GM19328 (cell line): ENCODE measurements around the gene ACSL5.
"Not testable (repeated sequence)": the region's sequence is repeated elsewhere in the genome, so short reads cannot be mapped to it uniquely, and the experiment has no call there.

Experiments used
- ATAC-seq: cut with Tn5 transposase; IDR thresholded peaks from one replicate; pipeline ENCODE4 v1.9.1; 2021; ENCODE audit warnings: mild to moderate bottlenecking, moderate library complexity; ENCODE audit not compliant: unreplicated experiment

The ACSL5 gene

GRCh38 chr10:112349521-112350085 lies 24.3 kb upstream of the ACSL5 start:
- ATAC-seq = no peak

DNA sequence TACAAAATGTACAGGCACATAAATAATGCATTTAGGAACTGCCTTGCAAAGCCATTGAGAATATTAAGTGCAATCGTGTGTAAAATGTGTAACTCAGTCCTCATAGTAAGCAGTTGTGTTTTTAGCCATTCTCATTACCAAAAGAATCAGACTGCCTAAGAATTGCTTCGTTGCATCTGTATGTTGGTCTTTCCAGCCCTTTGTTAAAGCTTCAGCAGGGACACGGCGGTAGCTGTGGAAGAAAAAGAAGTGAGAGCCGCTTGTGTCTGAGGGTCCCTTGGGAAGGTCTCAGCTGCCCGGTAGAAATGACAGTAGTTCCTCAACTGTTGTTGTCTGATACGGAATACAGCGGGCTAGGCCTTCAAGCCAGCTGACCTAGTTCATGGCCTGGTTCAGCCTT lies 22.8 kb upstream of the ACSL5 start:
- ATAC-seq = no peak

DNA sequence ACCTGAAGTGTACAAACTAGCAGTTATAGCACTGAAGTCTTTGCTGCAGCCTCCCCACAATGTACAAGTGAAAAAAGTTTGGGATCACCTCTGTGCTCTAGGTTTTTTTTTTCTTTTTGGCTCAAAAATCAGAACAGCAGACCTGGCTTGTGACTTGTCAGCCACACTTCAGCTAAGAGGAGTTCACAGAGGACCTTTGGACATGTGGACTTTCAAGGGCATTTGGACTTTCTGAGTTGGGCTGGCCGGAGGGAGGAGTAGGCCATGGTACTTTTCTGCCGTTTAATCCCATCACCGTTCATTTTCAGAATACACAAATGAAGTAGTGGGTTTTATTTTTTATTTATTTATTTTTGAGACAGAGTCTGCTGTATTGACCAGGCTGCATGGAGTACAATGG lies 21.9 kb upstream of the ACSL5 start:
- no peak for ATAC-seq

DNA sequence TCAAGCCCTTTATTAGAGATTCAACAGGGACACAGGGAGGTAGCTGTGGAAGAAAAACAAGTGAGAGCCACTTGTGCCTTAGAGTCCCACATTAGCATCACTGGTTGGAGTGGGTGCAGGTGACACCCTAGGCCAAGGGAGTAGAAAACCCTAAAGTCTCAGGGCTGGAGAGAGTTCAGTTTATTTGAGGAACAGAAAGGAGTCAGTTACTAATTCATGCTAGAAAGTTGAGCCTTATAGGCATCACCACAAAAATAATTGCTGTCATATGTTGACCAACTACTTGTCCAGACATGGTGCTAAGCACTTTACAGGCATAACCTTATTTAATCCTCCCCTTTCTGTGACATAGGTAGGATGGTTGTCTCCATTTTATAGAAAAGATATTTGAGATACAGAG lies 20.9 kb upstream of the ACSL5 start:
- no peak for ATAC-seq

- no peak for ATAC-seq
Observed at GRCh38 chr10:112356686-112357085, 17.2 kb upstream of the ACSL5 start.

- ATAC-seq = no peak
Observed at GRCh38 chr10:112359606-112360307, 14.2 kb upstream of the ACSL5 start.

GRCh38 chr10:112360308-112361270 lies 13.3 kb upstream of the ACSL5 start:
- no peak for ATAC-seq

DNA sequence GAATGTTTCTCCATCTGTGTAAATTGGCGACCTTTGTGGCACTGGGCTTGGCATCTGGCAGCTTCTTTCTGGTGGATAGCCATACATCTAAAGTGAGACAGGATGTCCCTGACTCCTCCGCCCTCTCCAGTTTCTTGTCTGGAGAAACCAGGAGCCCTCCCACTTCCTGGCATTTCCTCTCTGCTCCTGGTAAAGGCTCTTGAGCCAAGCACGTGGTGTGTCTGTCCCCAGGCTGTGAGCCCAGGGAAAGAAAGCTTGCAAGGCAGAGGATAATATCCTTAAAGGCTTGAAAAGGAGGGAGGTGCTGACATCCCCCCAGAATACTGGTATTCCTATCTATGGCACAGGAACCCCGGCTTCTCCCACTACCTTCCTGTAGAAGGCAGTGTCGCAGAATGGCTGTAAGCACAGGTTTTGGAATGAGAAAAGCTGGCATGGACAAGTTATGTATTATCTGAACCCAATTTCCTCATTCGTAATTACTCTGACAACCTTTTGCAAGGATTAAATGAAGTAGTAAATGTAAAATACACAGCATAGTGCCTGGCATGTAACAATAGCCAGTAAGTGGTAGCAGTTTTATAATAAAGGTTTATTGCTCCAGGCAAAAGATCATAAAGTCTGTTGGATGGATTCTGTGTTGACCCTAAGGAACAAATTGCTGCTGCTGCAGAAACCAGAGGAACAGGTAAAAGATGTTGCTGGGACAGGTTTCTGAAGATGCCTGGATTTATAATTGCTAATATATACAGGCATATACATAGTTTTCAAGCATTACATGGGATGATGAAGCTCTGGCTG lies 11.8 kb upstream of the ACSL5 start:
- no peak for ATAC-seq

DNA sequence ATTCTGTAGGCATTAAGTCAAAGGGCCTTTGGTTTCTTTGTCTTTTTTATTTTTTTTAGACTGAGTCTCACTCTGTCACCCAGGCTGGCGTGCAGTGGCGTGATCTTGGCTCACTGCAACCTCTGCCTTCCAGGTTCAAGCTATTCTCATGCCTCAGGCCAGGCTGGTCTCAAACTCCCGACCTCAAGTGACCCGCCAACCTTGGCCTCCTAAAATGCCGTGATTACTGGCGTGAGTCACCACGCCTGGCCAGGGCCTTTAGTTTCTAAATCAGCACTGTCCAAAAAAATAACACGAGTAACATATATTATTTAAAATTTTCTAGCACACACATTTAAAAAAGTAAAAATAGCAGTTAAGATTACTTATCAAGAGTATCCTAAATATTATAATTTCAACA lies 11.1 kb upstream of the ACSL5 start:
- ATAC-seq = no peak

GRCh38 chr10:112363696-112364688 lies 9.9 kb upstream of the ACSL5 start:
- ATAC-seq = no peak

GRCh38 chr10:112365014-112365432 lies 8.9 kb upstream of the ACSL5 start:
- ATAC-seq = no peak

DNA sequence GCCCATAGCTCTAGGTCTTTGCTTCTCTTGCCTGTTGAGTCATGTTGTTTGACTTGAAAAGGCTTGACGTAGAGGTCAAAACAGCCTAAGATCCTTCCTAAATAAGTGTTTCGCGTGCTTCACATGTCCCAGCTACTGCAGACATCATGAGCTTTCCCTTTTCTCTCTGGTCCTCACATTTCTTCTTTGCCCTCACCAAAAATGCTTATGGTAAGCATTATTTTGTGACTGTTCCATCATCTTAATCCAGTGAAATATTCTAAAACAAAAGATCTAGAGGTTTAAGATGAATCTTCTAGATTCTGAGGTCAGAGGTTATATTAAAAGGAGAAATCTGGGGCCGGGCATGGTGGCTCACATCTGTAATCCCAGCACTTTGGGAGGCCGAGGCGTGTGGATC lies 8.5 kb upstream of the ACSL5 start:
- ATAC-seq = no peak

- ATAC-seq = no peak
Observed at GRCh38 chr10:112366992-112367391, 6.9 kb upstream of the ACSL5 start.

DNA sequence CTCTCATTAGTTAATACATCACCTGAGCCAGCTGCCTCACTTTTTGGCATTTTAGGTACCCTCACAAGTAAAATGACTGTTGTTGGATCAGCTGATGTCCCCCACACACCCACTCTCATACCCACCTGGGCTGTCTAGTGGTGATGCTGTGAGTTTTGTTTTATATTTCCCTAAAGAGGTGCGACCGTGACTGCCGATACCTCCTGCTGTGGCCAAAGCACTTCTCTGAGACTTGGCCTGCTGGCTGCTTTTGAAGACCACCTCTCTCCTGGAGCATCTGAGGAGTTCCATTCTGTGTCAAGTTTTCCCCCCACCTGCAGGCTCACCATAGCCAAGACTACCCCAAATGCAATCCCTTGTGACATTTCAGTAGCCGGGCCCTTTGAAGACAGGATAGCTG lies 6.4 kb upstream of the ACSL5 start:
- ATAC-seq = no peak

DNA sequence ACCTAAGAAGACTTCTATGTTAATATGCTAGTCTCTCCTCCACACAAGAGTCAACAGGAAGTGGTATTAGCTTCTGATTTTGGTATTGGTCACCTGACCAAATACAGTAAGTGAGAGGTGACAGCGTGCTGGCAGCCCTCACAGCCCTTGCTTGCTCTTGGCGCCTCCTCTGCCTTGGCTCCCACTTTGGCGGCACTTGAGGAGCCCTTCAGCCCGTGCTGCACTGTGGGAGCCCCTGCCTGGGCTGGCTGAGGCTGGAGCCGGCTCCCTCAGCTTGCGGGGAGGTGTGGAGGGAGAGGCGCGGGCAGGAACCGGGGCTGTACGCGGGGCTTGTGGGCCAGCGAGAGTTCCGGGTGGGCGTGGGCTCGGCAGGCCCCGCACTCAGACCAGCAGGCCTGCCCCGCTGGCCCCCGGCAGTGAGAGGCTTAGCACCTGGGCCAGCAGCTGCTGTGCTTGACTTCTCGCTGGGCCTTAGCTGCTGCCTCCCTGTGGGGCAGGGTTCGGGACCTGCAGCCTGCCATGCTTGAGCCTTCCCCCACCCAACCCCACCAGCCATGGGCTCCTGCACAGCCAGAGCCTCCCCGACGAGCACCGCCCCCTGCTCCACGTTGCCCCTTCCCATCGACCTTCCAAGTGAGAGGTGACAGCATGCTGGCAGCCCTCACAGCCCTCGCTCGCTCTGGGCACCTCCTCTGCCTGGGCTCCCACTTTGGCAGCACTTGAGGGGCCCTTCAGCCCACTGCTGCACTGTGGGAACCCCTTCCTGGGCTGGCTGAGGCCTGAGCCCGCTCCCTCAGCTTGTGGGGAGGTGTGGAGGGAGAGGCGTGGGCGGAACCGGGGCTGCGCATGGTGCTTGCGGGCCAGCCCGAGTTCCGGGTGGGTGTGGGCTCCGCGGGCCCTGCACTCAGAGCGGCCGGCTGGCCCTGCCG lies 4.2 kb upstream of the ACSL5 start:
- peak; percentile 79 for ATAC-seq

DNA sequence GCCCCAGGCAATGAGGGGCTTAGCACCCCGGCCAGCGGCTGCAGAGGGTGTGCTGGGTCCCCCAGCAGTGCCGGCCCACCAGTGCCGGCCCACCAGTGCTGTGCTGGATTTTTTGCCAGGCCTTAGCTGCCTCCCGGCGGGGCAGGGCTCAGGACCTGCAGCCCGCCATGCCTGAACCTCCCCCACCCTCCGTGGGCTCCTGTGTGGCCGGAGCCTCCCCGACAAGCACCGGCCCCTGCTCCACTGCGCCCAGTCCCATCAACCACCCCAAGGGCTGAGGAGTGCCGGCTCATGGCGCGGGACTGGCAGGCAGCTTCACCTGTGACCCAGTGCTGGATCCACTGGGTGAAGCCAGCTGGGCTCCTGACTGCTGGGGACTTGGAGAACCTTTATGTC lies 3.5 kb upstream of the ACSL5 start:
- ATAC-seq = no peak

- not testable (repeated sequence) for ATAC-seq
Observed at GRCh38 chr10:112371326-112371725, 2.6 kb upstream of the ACSL5 start.

DNA sequence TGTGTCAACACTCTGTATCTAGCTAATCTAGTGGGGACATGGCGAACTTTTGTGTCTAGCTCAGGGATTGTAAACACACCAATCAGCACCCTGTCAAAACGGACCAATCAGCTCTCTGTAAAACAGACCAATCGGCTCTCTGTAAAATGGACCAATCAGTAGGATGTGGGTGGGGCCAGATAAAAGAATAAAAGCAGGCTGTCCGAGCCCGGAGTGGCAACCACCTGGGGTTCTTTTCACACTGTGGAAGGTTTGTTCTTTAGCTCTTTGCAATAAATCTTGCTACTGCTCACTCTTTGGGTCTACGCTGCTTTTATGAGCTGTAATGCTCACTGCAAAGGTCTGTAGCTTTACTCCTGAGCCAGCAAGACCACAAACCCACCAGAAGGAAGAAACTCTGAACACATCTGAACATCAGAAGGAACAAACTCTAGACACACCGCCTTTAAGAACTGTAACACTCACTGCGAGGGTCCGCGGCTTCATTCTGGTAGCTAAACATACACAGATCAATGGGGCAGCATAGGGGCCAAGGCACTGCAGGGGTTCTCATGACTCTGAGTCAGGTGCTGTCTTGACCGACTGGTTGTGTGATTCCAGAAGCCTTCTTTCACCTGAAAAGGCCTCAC lies 1.6 kb upstream of the ACSL5 start:
- ATAC-seq = not testable (repeated sequence)
